ENCODE data around the gene SLN.

The SLN gene

GRCh38 chr11:107661656-107662055 lies 50.2 kb downstream of the SLN start:
- in situ Hi-C loops (cut with MboI; ENCODE audit: low pct_unique_long_range_greater_than_20kb, low sequenced_read_pairs, unreplicated experiment), result no loop called here
- no peak for DNase-seq (ENCODE audit: low spot score)
- TF ChIP-seq CTCF (IDR thresholded peaks at IDR 0.05; ENCODE audit: extremely low read depth, insufficient read depth, missing control alignments), result no peak

- no peak for TF ChIP-seq CTCF (IDR thresholded peaks at IDR 0.05; ENCODE audit: extremely low read depth, insufficient read depth, missing control alignments)
- in situ Hi-C loops (cut with MboI; ENCODE audit: low pct_unique_long_range_greater_than_20kb, low sequenced_read_pairs, unreplicated experiment), result no loop called here
- DNase-seq (ENCODE audit: low spot score), result no peak
These were observed 51.8 kb downstream of the SLN start for GRCh38 chr11:107660066-107660465.

GRCh38 chr11:107659310-107659709 lies 52.5 kb downstream of the SLN start:
- no peak for TF ChIP-seq CTCF (IDR thresholded peaks at IDR 0.05; ENCODE audit: extremely low read depth, insufficient read depth, missing control alignments)
- DNase-seq (ENCODE audit: low spot score), result no peak
- in situ Hi-C loops (cut with MboI; ENCODE audit: low pct_unique_long_range_greater_than_20kb, low sequenced_read_pairs, unreplicated experiment), result no loop called here
